Gastrocnemius medialis (tissue), 4 donors: ENCODE results near the gene HNF4A.

ENCODE experiments used
- POLR2A ChIP-seq, 2 donors: fragments of 450-650 bp; IDR thresholded peaks; one replicate each; pipeline ENCODE4 v1.6.1; 2017; ENCODE audit warnings: antibody characterized with exemption in 2 of 2, mild to moderate bottlenecking in 2 of 2, moderate library complexity in 2 of 2
- TF ChIP-seq, protein P1 (sequence below), 5 experiments: fragments of 450-650 bp in 3 of 5; fragments of 200-600 bp in 2 of 5; sonication (generic) in 2 of 5; IDR thresholded peaks in 4 of 5; conservative IDR thresholded peaks in 1 of 5; 1 replicate in 4 of 5; 2 replicates in 1 of 5; pipeline ENCODE4 v1.5.1; 2016 to 2019; ENCODE audit warnings: antibody characterized with exemption in 5 of 5, mild to moderate bottlenecking in 3 of 5, moderate library complexity in 3 of 5

DNA sequence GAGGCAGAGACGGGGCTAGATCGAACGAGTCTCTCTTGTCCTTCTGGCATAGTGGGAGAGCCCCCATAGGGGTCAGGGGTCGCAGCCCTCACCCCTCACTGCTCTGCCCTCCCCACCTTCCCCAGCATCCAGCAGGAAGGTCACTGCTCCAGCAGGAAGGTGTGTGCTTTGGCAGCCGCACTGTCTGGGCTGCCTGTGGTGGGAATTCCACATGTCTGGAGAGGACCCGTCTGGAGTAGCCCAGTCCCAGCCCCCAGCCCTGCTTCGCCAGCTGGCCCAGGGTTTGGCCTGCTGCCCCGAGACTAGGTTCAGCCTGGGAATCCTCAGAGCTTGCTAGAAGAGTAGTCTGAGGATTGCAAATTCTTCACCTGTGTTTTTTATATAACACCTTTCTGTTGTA is 21.2 kb upstream of the HNF4A start:
- TF ChIP-seq, protein P1, sequence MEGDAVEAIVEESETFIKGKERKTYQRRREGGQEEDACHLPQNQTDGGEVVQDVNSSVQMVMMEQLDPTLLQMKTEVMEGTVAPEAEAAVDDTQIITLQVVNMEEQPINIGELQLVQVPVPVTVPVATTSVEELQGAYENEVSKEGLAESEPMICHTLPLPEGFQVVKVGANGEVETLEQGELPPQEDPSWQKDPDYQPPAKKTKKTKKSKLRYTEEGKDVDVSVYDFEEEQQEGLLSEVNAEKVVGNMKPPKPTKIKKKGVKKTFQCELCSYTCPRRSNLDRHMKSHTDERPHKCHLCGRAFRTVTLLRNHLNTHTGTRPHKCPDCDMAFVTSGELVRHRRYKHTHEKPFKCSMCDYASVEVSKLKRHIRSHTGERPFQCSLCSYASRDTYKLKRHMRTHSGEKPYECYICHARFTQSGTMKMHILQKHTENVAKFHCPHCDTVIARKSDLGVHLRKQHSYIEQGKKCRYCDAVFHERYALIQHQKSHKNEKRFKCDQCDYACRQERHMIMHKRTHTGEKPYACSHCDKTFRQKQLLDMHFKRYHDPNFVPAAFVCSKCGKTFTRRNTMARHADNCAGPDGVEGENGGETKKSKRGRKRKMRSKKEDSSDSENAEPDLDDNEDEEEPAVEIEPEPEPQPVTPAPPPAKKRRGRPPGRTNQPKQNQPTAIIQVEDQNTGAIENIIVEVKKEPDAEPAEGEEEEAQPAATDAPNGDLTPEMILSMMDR (IDR thresholded peaks at IDR 0.05 in 4 of 5, conservative IDR thresholded peaks at IDR 0.05 in 1 of 5) = no peak
- no peak for TF ChIP-seq POLR2A (IDR thresholded peaks at IDR 0.05)
